Suppressor macrophage treated with lipopolysaccharide for 1 hour (primary cell): Measurements from ENCODE around the gene TCP1.
"Not testable (repeated sequence)": the region's sequence is repeated elsewhere in the genome, so short reads cannot be mapped to it uniquely, and the experiment has no call there.

Source experiments
- DNase-seq, 3 donors: peaks; one replicate each; pipeline ENCODE4 v3.0.0-alpha.2; 2020 to 2022

TCP1 gene

DNA sequence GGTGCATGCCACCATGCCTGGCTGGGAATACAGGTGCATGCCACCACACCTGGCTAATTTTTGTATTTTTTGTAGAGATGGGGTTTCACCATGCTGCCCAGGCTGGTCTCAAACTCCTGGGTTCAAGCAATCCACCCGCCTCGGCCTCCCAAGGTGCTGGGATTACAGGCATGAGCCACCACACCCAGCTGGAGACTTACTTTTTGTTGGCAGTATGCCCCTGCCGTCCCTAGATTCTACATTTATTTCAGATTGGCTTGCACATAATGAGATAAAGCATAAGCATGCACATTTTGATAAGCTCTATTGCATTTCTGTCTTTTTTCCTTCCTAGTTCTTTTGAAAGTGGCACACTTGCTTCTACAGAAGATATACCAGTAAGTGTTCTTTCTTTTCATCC lies 27.4 kb upstream of the TCP1 start:
- not testable (repeated sequence) for DNase-seq

- DNase-seq: no peak
Observed at GRCh38 chr6:159815410-159815809, 26.0 kb upstream of the TCP1 start.

DNA sequence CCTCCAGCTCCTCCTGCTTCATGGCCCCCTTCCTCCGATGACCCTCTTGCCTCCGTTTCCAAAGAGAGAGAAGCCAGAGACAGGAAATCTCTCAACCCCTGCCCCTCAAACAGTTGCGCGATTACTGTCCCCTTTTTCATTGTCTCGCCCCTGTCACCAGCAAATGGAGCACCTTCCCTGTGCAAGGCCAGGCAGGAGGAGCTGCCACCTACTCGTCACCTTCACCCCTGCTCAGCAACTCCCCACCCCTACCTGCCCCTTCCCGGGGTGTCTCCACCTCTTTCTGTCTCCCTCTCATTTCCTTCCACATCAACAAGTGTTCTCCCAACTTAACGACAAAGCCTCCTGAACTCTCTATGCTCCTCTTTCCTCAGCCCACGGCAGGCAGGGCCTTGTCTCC lies 24.4 kb upstream of the TCP1 start:
- DNase-seq: no peak

- no peak for DNase-seq
Observed at GRCh38 chr6:159809149-159809548, 19.7 kb upstream of the TCP1 start.

- no peak for DNase-seq
Observed at GRCh38 chr6:159808647-159809046, 19.2 kb upstream of the TCP1 start.

DNA sequence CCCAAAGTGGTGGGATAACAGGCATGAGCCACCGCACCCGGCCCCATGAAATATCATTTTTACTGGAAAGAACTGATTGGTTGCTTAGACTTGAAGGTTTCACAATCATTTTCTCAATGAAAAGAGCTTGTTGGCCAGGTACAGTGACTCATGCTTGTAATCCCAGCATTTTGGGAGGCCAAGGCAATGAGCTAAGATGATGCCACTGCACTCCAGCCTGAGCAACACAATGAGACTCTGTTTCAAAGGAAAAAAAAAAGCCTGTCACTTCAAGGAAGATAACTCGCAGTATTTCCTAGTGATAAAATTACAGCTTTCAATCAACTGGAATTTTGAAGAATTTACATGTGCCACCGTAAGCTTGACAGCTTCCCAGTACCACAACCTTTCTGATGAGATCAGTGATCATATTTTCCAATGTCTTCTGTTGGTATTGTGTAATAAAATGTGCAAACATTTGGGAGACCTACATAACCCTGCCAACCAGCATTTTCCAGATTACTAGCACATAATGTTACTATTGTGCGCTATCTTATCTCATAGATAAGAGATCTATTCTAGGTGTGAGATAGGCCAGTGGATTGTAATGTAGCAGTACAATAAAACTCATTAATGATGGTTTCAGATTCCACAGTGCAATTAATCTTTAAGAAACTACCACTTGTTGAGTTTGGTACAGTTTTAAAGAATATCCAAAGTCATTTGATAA lies 17.9 kb upstream of the TCP1 start:
- no peak for DNase-seq

DNA sequence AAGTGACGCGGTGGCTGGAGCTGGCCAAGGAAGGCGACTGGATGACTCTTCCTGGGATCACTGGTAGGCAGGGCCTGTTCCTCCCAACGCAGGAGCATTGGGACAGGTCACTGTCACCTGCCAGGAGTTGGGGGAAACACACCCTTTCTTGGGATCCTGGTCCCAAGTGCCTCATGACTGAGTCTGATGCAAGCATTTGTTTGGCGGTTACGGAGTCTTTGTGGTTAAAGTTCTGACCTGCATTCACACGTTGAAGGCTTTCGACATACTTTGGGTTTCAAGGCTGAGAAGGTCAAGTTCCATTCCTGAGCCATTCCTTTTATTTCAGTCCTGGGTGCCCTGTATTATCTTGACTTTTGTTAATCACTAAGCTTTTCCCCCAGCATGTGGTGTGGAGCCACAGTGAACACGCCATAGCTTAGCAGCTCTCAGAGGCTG lies 16.6 kb upstream of the TCP1 start:
- DNase-seq: no peak

DNA sequence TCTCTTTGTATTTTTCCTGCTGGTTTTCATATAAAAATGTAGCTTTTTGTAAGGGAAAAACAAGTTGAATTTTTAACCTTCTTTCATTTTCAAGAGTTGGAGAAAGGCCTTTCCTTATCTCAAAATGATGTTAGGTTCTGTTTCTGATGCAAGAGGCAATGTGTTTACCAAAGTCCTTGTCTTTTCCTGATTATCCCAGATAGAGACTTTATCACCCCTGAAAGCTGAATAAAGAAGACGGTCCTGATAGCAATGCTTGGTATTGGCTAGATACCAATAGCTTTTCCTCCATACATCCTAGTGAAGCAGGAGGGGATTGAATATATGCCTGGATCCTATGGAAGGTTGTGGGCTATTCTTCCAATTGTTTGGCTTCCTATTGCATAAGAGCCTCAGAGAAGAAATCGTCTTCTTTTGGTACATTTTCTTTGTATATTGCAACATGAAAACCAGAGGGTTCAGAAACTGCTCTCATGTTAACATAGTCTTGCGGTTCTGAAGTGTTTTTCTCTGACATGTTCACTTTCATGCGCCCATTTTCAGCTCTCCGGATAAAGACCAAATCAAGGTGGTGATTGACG lies 16.1 kb upstream of the TCP1 start:
- DNase-seq: no peak

DNA sequence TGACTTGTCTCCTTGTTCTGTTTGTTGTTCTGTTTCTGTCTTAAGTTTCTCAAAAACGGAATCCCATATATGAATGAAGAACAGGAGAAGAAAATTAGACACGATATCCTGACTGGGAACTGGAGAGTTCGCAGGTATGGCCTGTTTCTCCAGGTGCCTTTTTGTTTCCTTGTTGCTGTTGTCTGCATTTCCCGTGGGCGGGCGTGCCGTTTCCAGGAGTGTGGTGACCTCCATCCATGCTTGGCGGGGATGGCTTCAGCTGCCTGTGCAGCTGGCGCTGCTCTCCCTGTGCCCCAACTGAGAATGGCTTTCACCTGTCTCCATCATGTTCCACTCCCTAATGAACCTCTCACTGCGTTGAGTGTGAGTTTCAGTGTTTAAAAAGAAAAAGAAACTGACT lies 15.1 kb upstream of the TCP1 start:
- no peak for DNase-seq

GRCh38 chr6:159801935-159802334 lies 12.5 kb upstream of the TCP1 start:
- peak in 1 of 3 donors; percentile 22 for DNase-seq

GRCh38 chr6:159800141-159800865 lies 10.9 kb upstream of the TCP1 start, which contains the start of gene PNLDC1:
PNLDC1 (plus strand) TSS chr6:159800276; CDS start chr6:159800308, 32 bp downstream.
- DNase-seq: no peak

- no peak for DNase-seq
Observed at GRCh38 chr6:159797554-159797953, 8.2 kb upstream of the TCP1 start.

GRCh38 chr6:159794976-159795375 lies 5.6 kb upstream of the TCP1 start:
- DNase-seq: not testable (repeated sequence)

GRCh38 chr6:159790956-159791598 lies 1.7 kb upstream of the TCP1 start:
- DNase-seq: peak; percentile 26 to 36 (median 30)

- peak; percentile 95 to 97 (median 95) for DNase-seq
Observed at GRCh38 chr6:159790149-159790955, 950 bp upstream of the TCP1 start, which contains the start of gene MRPL18. MRPL18 (plus strand) TSS chr6:159790467; CDS start chr6:159790588, 121 bp downstream.

GRCh38 chr6:159788753-159789376 lies 537 bp downstream of the TCP1 start:
- DNase-seq: peak; percentile 46 to 61 (median 47)

DNA sequence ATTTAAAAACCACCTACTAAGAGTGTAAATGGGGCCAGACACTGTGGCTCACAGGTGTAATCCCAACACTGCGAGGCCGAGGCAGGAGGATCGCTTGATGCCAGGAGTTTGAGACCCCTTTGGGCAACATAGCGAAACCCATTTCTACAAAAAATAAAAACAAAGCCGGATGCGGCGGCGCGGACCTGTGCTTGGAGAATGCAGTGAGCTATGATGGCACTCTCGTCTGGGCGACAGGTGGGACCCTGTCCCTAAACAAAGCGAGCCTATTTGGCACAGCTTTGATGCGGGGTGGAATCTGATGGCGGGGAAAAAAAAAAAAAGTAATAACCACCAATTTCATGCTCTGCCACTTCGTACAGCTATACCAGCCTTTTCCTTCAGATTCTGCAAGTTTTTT lies 1.1 kb downstream of the TCP1 start:
- peak in 1 of 3 donors; percentile 1 for DNase-seq

GRCh38 chr6:159778542-159779103 lies 10.8 kb downstream of the TCP1 start:
- peak in 1 of 3 donors; percentile 1 for DNase-seq

DNA sequence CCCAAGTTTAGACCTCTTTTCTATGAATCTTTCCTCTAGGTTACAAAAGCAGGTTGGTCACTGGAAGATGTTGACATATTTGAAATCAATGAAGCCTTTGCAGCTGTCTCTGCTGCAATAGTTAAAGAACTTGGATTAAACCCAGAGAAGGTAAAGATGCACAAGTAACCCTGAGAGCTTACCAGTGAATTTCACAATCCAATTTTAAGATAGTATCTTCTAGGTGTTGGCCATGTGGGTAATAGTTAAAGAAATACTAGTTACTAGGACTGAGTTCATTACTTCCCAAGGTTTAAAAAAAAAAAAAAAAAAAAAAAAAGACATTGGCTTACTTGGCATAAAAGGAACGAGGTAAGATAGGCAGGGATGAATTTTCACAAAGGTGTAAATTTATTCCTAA lies 11.3 kb downstream of the TCP1 start:
- peak in 1 of 3 donors; percentile 2 for DNase-seq

DNA sequence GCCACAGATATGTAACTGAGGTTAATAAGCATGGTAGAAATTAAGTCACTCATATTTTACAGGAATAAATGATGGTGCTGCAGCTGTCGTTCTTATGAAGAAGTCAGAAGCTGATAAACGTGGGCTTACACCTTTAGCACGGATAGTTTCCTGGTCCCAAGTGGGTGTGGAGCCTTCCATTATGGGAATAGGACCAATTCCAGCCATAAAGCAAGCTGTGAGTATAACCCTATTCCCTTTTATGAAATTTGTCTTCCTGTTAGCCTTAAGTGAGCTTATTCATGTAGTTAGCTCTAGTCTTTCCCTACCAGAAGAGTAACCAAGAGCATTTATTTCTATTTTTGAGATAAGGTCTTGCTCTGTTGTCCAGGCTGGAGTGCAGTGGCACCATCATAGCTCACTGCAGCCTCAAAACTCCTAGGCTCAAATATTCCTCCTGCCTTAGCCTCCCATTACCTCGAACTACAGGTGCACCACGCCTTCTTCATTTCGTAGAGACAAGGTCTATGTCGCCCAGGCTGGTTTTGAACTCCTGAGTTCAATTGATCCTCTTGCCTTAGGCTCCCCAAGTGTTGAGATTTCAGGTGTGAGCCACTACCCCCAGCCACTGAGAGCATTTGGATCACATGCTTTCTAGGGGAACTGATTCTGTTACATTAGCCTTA lies 12.0 kb downstream of the TCP1 start:
- DNase-seq: peak in 1 of 3 donors; percentile 6

DNA sequence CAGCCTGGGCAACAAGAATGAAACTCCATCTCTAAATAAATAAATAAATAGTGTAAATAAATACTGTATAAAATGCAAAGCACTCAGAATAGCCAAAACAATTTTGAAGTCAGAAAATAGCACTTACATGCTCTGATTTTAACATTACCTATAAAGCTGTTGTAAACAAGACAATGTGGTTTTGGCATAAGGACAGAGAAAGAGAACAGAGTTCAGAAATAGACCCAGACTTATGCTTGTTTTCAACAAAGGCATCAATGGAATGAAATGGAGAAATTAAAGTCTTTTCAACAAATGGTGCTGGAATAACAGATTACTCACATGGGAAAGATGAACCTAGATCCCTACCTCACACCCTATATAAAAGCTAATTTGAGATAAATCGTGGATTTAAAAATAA lies 17.2 kb downstream of the TCP1 start:
- no peak for DNase-seq
